K562 (cell line): ENCODE data around the gene FUT8. TPM values are rescaled to one million over a fixed set of nuclear protein-coding genes. Genes with fewer than 3 reads are reported as not detected.
A peak's percentile ranks its signal among the peaks of the same experiment; 100 is the strongest.

Source experiments
- ATAC-seq: fragments of 200-7000 bp; cut with Tn5 transposase; 3 replicates; pipeline ENCODE4 v1.9.1; 2020; ENCODE audit warnings: moderate library complexity
- BruUV-seq: library from RNA; stranded (reverse); fragments of 400-500 nt; replicated peaks from 2 replicates; lab custom pipeline; 2021; lab: Mats Ljungman, UMichigan
- CTCF ChIA-PET: fragments of 300-600 bp; formaldehyde crosslinking; extraction: SDS; loops from one replicate; lab custom pipeline; 2021; ENCODE audit warnings: low intra/inter-chr PET ratio; lab: Yijun Ruan, JAX
- POLR2A ChIA-PET: fragments of 300-600, 350-650 bp; sonication (Branson Sonifier 250); formaldehyde crosslinking; extraction: SDS; loops from one replicate; lab custom pipeline; 2021; ENCODE audit warnings: antibody characterized with exemption, inconsistent platforms; lab: Yijun Ruan, JAX
- DNase-seq, 4 experiments: peaks; one replicate each; pipeline versions ENCODE4 v3.0.0 to v3.0.0-alpha.2; 2011 to 2018; ENCODE audit warnings: low spot score in 3 of 4, mixed read lengths in 3 of 4; ENCODE audit errors: extremely low read depth in 1 of 4
- FAIRE-seq: peaks from 2 replicates; lab custom pipeline; 2011; peaks lifted over from hg19 to GRCh38; lab: Jason Lieb, UNC
- H2AFZ ChIP-seq: 2 replicates; pipeline ENCODE4 v1.6.0; 2011; ENCODE audit warnings: low read depth, low read length, control low read depth, inconsistent platforms
- H3K27ac ChIP-seq: fragments of 200-600 bp; 3 replicates; pipeline ENCODE4 v1.8.0; 2011; ENCODE audit warnings: low read depth, mild to moderate bottlenecking, control low read depth, inconsistent platforms, low read length, moderate library complexity, mixed read lengths; ENCODE audit errors: extremely low read depth
- H3K27me3 ChIP-seq, 2 experiments: fragments of 300-600 bp in 1 of 2; 2 replicates in 1 of 2; 3 replicates in 1 of 2; pipeline versions ENCODE4 v1.6.0 to v1.8.0; 2011; ENCODE audit warnings: inconsistent platforms in 2 of 2, low read length in 2 of 2, mild to moderate bottlenecking in 1 of 2, mixed read lengths in 1 of 2, moderate library complexity in 1 of 2; ENCODE audit not compliant: control insufficient read depth in 2 of 2, insufficient read depth in 2 of 2
- H3K36me3 ChIP-seq: fragments of 300-600 bp; 3 replicates; pipeline ENCODE4 v1.8.0; 2011; ENCODE audit warnings: mild to moderate bottlenecking, low read length, inconsistent platforms; ENCODE audit not compliant: control insufficient read depth, insufficient read depth
- H3K4me1 ChIP-seq, 2 experiments: fragments of 200-600 bp in 1 of 2; replicated peaks in 1 of 2; 2 replicates in 1 of 2; 3 replicates in 1 of 2; pipeline versions ENCODE4 v1.5.1 to v1.8.0; 2011; ENCODE audit warnings: inconsistent platforms in 2 of 2, low read length in 2 of 2, mild to moderate bottlenecking in 1 of 2, mixed read lengths in 1 of 2, moderate library complexity in 1 of 2; ENCODE audit not compliant: control insufficient read depth in 2 of 2, insufficient read depth in 2 of 2
- H3K4me2 ChIP-seq: 2 replicates; pipeline ENCODE4 v1.6.1; 2011; ENCODE audit warnings: low read length, control low read depth, inconsistent platforms, mixed read lengths; ENCODE audit not compliant: insufficient read depth
- H3K4me3 ChIP-seq: fragments of 200-600 bp; sonication (generic), shearing (Covaris generic); 2 replicates; pipeline ENCODE4 v1.5.1; 2016; ENCODE audit warnings: control low read depth, inconsistent platforms
- H3K79me2 ChIP-seq: fragments of 200-600 bp; 3 replicates; pipeline ENCODE4 v1.8.0; 2011; ENCODE audit warnings: low read length, inconsistent platforms; ENCODE audit not compliant: control insufficient read depth, insufficient read depth
- H3K9ac ChIP-seq, 2 experiments: 2 replicates each; pipeline versions ENCODE4 v1.6.0 to v1.6.1; 2011; ENCODE audit warnings: low read depth in 2 of 2, low read length in 2 of 2, control low read depth in 1 of 2, inconsistent platforms in 1 of 2, mild to moderate bottlenecking in 1 of 2, mixed read lengths in 1 of 2; ENCODE audit not compliant: insufficient read depth in 1 of 2
- H3K9me1 ChIP-seq: one replicate; pipeline ENCODE4 v1.6.0; 2011; ENCODE audit warnings: inconsistent platforms, mild to moderate bottlenecking, low read length, moderate library complexity; ENCODE audit not compliant: control insufficient read depth, insufficient read depth
- H3K9me3 ChIP-seq: replicated peaks from 2 replicates; pipeline ENCODE4 v1.5.1; 2011; ENCODE audit warnings: low read depth, low read length, inconsistent platforms; ENCODE audit not compliant: control insufficient read depth, insufficient read depth
- H4K20me1 ChIP-seq: replicated peaks from 2 replicates; pipeline ENCODE4 v1.6.1; 2011; ENCODE audit warnings: low read length, inconsistent platforms, mixed read lengths; ENCODE audit not compliant: control insufficient read depth, insufficient read depth
- GATAD2A ChIP-seq: fragments of 450-650 bp; IDR thresholded peaks from 2 replicates; pipeline ENCODE4 v1.6.1; 2017
- KDM4B ChIP-seq, 2 experiments: fragments of 450-650 bp in 1 of 2; sonication (generic) in 1 of 2; IDR thresholded peaks; 2 replicates each; pipeline ENCODE4 v1.6.1; 2016 to 2017; ENCODE audit warnings: borderline replicate concordance in 2 of 2, antibody characterized with exemption in 1 of 2, low read depth in 1 of 2, mild to moderate bottlenecking in 1 of 2
- PCBP1 ChIP-seq: fragments of 200-400 bp; formaldehyde crosslinking; IDR thresholded peaks from 2 replicates; pipeline ENCODE4 v1.6.1; 2018; ENCODE audit warnings: mild to moderate bottlenecking, low read depth, low read length; ENCODE audit not compliant: poor library complexity, severe bottlenecking
- POLR2A ChIP-seq: fragments of 450-650 bp; conservative IDR thresholded peaks from 2 replicates; pipeline ENCODE4 v1.6.1; 2016
- RBM17 ChIP-seq: fragments of 200-400 bp; formaldehyde crosslinking; IDR thresholded peaks from 2 replicates; pipeline ENCODE4 v1.6.1; 2017; ENCODE audit warnings: low read depth, mild to moderate bottlenecking, low read length, borderline replicate concordance
- RUNX1 ChIP-seq: sonication (generic); IDR thresholded peaks from 2 replicates; pipeline ENCODE4 v1.6.1; 2016; ENCODE audit warnings: antibody characterized with exemption, low read depth
- TARDBP ChIP-seq: fragments of 450-650 bp; IDR thresholded peaks from 2 replicates; pipeline ENCODE4 v1.6.1; 2016
- TRIM24 ChIP-seq, 2 experiments: fragments of 450-650 bp; IDR thresholded peaks; 2 replicates each; pipeline ENCODE4 v1.6.1; 2016
- ZNF253 ChIP-seq: fragments of 250-450 bp; sonication (Bioruptor Pico); conservative IDR thresholded peaks from 2 replicates; pipeline ENCODE4 v1.6.1; 2021; ENCODE audit warnings: mild to moderate bottlenecking
- ZNF583 ChIP-seq: fragments of 250-450 bp; sonication (Bioruptor Pico); IDR thresholded peaks from 2 replicates; pipeline ENCODE4 v1.4.0; 2020
- in situ Hi-C: fragments of 300-500 bp; cut with MboI; formaldehyde crosslinking; loops from 4 replicates; pipeline ENCODE4 v1.15.0; 2018; ENCODE audit warnings: inconsistent platforms, mixed read lengths
- intact Hi-C: fragments of 100-400 bp; cut with micrococcal nuclease; formaldehyde crosslinking; loops from 2 replicates; pipeline ENCODE4 v1.14.2; 2022
- polyA plus RNA-seq, 8 experiments: library from polyadenylated mRNA; depleted of rRNA in 4 of 8; stranded (reverse) in 5 of 8; unstranded in 3 of 8; fragments of >200 nt; fragmentation: Nextera tagmentation in 2 of 8; fragmentation: Illumina TruSeq in 1 of 8; extraction: Ambion mirVana in 2 of 8; extraction: Trizol in 1 of 8; gene quantifications; 2 replicates each; pipeline versions ENCODE4 v1.2.1 to v1.2.3, GENCODE V29; 2011 to 2014; ENCODE audit warnings: inconsistent platforms in 1 of 8, missing spikeins in 1 of 8
- total RNA-seq, 7 experiments: library from RNA; depleted of rRNA in 6 of 7; stranded (reverse); fragments of >200 nt in 6 of 7; fragmentation: Illumina TruSeq in 2 of 7; extraction: Trizol in 2 of 7; gene quantifications; 2 replicates each; pipeline versions ENCODE4 v1.2.1 to v1.2.3, GENCODE V29; 2011 to 2021; ENCODE audit warnings: low replicate concordance in 1 of 7

The FUT8 gene
- total and polyA plus RNA-seq, 9 of the 15 experiments (the other 6 are each of a cell fraction or from before 2014, with no cell fraction given) = 4.1 to 15.2 (median 7.8) TPM

- no peak for TF ChIP-seq ZNF583
- no peak for TF ChIP-seq TARDBP
- TF ChIP-seq KDM4B (IDR thresholded peaks at IDR 0.05; ENCODE audit: borderline replicate concordance in 2 of 2, low read depth in 1 of 2) = no peak
Measured at GRCh38 chr14:65438266-65438933, 25.9 kb downstream of the FUT8 start (continued).

DNA sequence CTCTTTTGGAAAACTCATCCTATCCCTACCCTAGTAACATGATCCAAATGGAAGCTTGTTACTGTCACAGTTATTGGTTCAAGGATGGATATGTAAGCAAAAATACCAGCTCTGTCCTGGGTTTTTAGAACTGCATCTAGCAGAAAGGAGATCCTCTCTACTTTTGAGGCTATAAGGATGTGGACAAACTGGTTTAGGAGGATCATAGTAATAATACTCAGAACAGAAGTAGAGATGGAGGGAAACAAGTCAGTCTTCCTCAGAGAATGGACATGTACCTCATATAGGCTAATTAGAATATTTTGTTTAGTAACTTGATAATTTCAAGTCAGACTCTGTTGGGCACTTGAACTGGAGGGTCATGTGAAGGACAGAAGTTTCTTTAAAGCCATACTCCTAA is 26.6 kb downstream of the FUT8 start:
- CTCF ChIA-PET = no interaction called here
- H3K27ac ChIP-seq = peak overlapping the region; percentile 80

More for the DNA sequence above, 26.6 kb downstream of the FUT8 start:
- POLR2A ChIA-PET = interaction anchor here (0.8 to 1.4 kb wide), 2 partner anchors 9 to 1557 kb away, joined by 3 to 4 read pairs; no protein-coding TSS in a partner anchor
- BruUV-seq = no TSS peak
- no peak overlapping the region for H3K4me3 ChIP-seq
- H3K9me3 ChIP-seq = no peaks in the 10 kb centered on the region; the same call in none of the 2 replicates
- no peaks in the 10 kb centered on the region for H3K27me3 ChIP-seq
- FAIRE-seq (peak; percentile 37), DNase-seq (no peak), ATAC-seq (peak; percentile 31)
- peak overlapping the region in 1 of 2 experiments; percentile 49; a peak in 1 of 4 replicates for H3K9ac ChIP-seq
- H3K36me3 ChIP-seq = no peaks in the 10 kb centered on the region
- in situ Hi-C loops (no loop called here), intact Hi-C loops (loop anchor here (2.0 to 5.0 kb wide), 2 partner anchors 16 to 43 kb away; no protein-coding TSS in a partner anchor)
- TF ChIP-seq PCBP1 = no peak
- no peak for TF ChIP-seq ZNF253
- no peak for TF ChIP-seq POLR2A
- TF ChIP-seq GATAD2A = no peak
- no peak for TF ChIP-seq RBM17
- TF ChIP-seq RUNX1 = no peak
- no peak for TF ChIP-seq TRIM24 (IDR thresholded peaks at IDR 0.05)
- peaks cover 0 to 43% of the 10 kb centered on the region in 2 experiments; a peak in 4 of 5 replicates for H3K4me1 ChIP-seq
- peak overlapping the region; percentile 72 for H2AFZ ChIP-seq
- peaks cover 25% of the 10 kb centered on the region for H3K79me2 ChIP-seq
- H3K9me1 ChIP-seq = no peaks in the 10 kb centered on the region
- H3K4me2 ChIP-seq = no peak overlapping the region
- H4K20me1 ChIP-seq = no peaks in the 10 kb centered on the region
